ENCODE data around the gene ADAM23. TPM values are rescaled to one million over a fixed set of nuclear protein-coding genes. Genes with fewer than 3 reads are reported as not detected.
A peak's percentile ranks its signal among the peaks of the same experiment; 100 is the strongest.

The ADAM23 gene
- total RNA-seq, 1 experiment from 2014 or later, result not detected

- Histone ChIP-seq H3K27me3 (ENCODE audit: low read length) (no peaks in the 10 kb centered on the region), H3K9me3 (ENCODE audit: low read length) (no peaks in the 10 kb centered on the region), H3K4me3 (ENCODE audit: low read length) (no peak overlapping the region), H3K9me2 (replicated peaks; ENCODE audit: insufficient read depth, low read length) (no peaks in the 10 kb centered on the region), H4K20me1 (ENCODE audit: insufficient read depth, low read depth, low read length) (no peaks in the 10 kb centered on the region), H3K9ac (ENCODE audit: low read length) (no peak overlapping the region), H3K79me2 (ENCODE audit: low read length) (no peaks in the 10 kb centered on the region), H3K27ac (ENCODE audit: low read length) (no peak overlapping the region), H3K36me3 (ENCODE audit: insufficient read depth, low read length) (no peaks in the 10 kb centered on the region), H2AFZ (ENCODE audit: low read length) (no peak overlapping the region), H3K4me2 (ENCODE audit: low read depth, low read length, poor library complexity, severe bottlenecking) (no peak overlapping the region), H3K4me1 (ENCODE audit: low read length) (no peaks in the 10 kb centered on the region)
- no peak for DNase-seq
These were observed 10.1 kb upstream of the ADAM23 start for GRCh38 chr2:206433190-206433589.

- Histone ChIP-seq H3K9me2 (replicated peaks; ENCODE audit: insufficient read depth, low read length) (no peaks in the 10 kb centered on the region), H3K9ac (ENCODE audit: low read length) (no peak overlapping the region), H3K4me2 (ENCODE audit: low read depth, low read length, poor library complexity, severe bottlenecking) (no peak overlapping the region), H3K79me2 (ENCODE audit: low read length) (no peaks in the 10 kb centered on the region), H4K20me1 (ENCODE audit: insufficient read depth, low read depth, low read length) (no peaks in the 10 kb centered on the region), H3K27ac (ENCODE audit: low read length) (no peak overlapping the region), H3K4me1 (ENCODE audit: low read length) (no peaks in the 10 kb centered on the region), H3K36me3 (ENCODE audit: insufficient read depth, low read length) (no peaks in the 10 kb centered on the region), H3K9me3 (ENCODE audit: low read length) (no peaks in the 10 kb centered on the region), H3K27me3 (ENCODE audit: low read length) (no peaks in the 10 kb centered on the region), H2AFZ (ENCODE audit: low read length) (no peak overlapping the region), H3K4me3 (ENCODE audit: low read length) (no peak overlapping the region)
- DNase-seq, result no peak
These were observed 9.6 kb upstream of the ADAM23 start for GRCh38 chr2:206433686-206434085.

- Histone ChIP-seq H2AFZ (ENCODE audit: low read length) (no peak overlapping the region), H3K9ac (ENCODE audit: low read length) (no peak overlapping the region), H3K27me3 (ENCODE audit: low read length) (no peaks in the 10 kb centered on the region), H3K27ac (ENCODE audit: low read length) (no peak overlapping the region), H3K36me3 (ENCODE audit: insufficient read depth, low read length) (no peaks in the 10 kb centered on the region), H3K79me2 (ENCODE audit: low read length) (no peaks in the 10 kb centered on the region), H3K9me2 (replicated peaks; ENCODE audit: insufficient read depth, low read length) (no peaks in the 10 kb centered on the region), H3K4me1 (ENCODE audit: low read length) (no peaks in the 10 kb centered on the region), H3K9me3 (ENCODE audit: low read length) (no peaks in the 10 kb centered on the region), H3K4me2 (ENCODE audit: low read depth, low read length, poor library complexity, severe bottlenecking) (no peak overlapping the region), H4K20me1 (ENCODE audit: insufficient read depth, low read depth, low read length) (no peaks in the 10 kb centered on the region), H3K4me3 (ENCODE audit: low read length) (no peak overlapping the region)
- DNase-seq, result no peak
These were observed 7.6 kb upstream of the ADAM23 start for GRCh38 chr2:206435742-206436141.

- H4K20me1 ChIP-seq (ENCODE audit: insufficient read depth, low read depth, low read length), result no peaks in the 10 kb centered on the region
- no peak for DNase-seq
- H2AFZ ChIP-seq (ENCODE audit: low read length), result no peak overlapping the region
- no peaks in the 10 kb centered on the region for H3K79me2 ChIP-seq (ENCODE audit: low read length)
- peaks cover 11% of the 10 kb centered on the region for H3K4me1 ChIP-seq (ENCODE audit: low read length)
- H3K9me2 ChIP-seq (replicated peaks; ENCODE audit: insufficient read depth, low read length), result no peaks in the 10 kb centered on the region
- no peak overlapping the region for H3K4me3 ChIP-seq (ENCODE audit: low read length)
- H3K9ac ChIP-seq (ENCODE audit: low read length), result no peak overlapping the region
- H3K4me2 ChIP-seq (ENCODE audit: low read depth, low read length, poor library complexity, severe bottlenecking), result no peak overlapping the region
- H3K27me3 ChIP-seq (ENCODE audit: low read length), result no peaks in the 10 kb centered on the region
- no peaks in the 10 kb centered on the region for H3K9me3 ChIP-seq (ENCODE audit: low read length)
- H3K36me3 ChIP-seq (ENCODE audit: insufficient read depth, low read length), result no peaks in the 10 kb centered on the region
- H3K27ac ChIP-seq (ENCODE audit: low read length), result no peak overlapping the region
These were observed 5.1 kb upstream of the ADAM23 start for GRCh38 chr2:206438196-206438724.

- H3K9ac ChIP-seq (ENCODE audit: low read length), result peak overlapping the region; percentile 69
- no peak overlapping the region for H3K27ac ChIP-seq (ENCODE audit: low read length)
- H3K4me1 ChIP-seq (ENCODE audit: low read length), result peaks cover 11% of the 10 kb centered on the region
- H3K36me3 ChIP-seq (ENCODE audit: insufficient read depth, low read length), result no peaks in the 10 kb centered on the region
- peak overlapping the region; percentile 97 for H3K4me2 ChIP-seq (ENCODE audit: low read depth, low read length, poor library complexity, severe bottlenecking)
- no peaks in the 10 kb centered on the region for H3K9me2 ChIP-seq (replicated peaks; ENCODE audit: insufficient read depth, low read length)
- H2AFZ ChIP-seq (ENCODE audit: low read length), result peak overlapping the region; percentile 85
- no peaks in the 10 kb centered on the region for H3K9me3 ChIP-seq (ENCODE audit: low read length)
- no peaks in the 10 kb centered on the region for H3K79me2 ChIP-seq (ENCODE audit: low read length)
- no peak for DNase-seq
- H3K27me3 ChIP-seq (ENCODE audit: low read length), result 0 out of 2 replicates have a peak, but pooled peaks cover 2% of the 10 kb centered on the region
- H3K4me3 ChIP-seq (ENCODE audit: low read length), result peak overlapping the region; percentile 77
- H4K20me1 ChIP-seq (ENCODE audit: insufficient read depth, low read depth, low read length), result 0 out of 2 replicates have a peak, but pooled peaks cover 4% of the 10 kb centered on the region
These were observed 879 bp upstream of the ADAM23 start for GRCh38 chr2:206442474-206442832.

- Histone ChIP-seq H2AFZ (ENCODE audit: low read length) (no peak overlapping the region), H3K4me1 (ENCODE audit: low read length) (peaks cover 11% of the 10 kb centered on the region), H3K9me3 (ENCODE audit: low read length) (no peaks in the 10 kb centered on the region), H3K27me3 (ENCODE audit: low read length) (0 out of 2 replicates have a peak, but pooled peaks cover 2% of the 10 kb centered on the region), H4K20me1 (ENCODE audit: insufficient read depth, low read depth, low read length) (0 out of 2 replicates have a peak, but pooled peaks cover 4% of the 10 kb centered on the region), H3K4me3 (ENCODE audit: low read length) (peak overlapping the region; percentile 77; the same call in 1 of the 2 replicates), H3K9ac (ENCODE audit: low read length) (peak overlapping the region; percentile 32; the same call in 1 of the 2 replicates), H3K27ac (ENCODE audit: low read length) (no peak overlapping the region), H3K9me2 (replicated peaks; ENCODE audit: insufficient read depth, low read length) (no peaks in the 10 kb centered on the region), H3K79me2 (ENCODE audit: low read length) (no peaks in the 10 kb centered on the region), H3K36me3 (ENCODE audit: insufficient read depth, low read length) (no peaks in the 10 kb centered on the region), H3K4me2 (ENCODE audit: low read depth, low read length, poor library complexity, severe bottlenecking) (peak overlapping the region; percentile 97)
- no peak for DNase-seq
These were observed 599 bp downstream of the ADAM23 start for GRCh38 chr2:206443735-206444527.

- H3K4me1 ChIP-seq (ENCODE audit: low read length), result peaks cover 11% of the 10 kb centered on the region
- H2AFZ ChIP-seq (ENCODE audit: low read length), result no peak overlapping the region
These were observed 2.6 kb downstream of the ADAM23 start for GRCh38 chr2:206445948-206446347.

GRCh38 chr2:206452242-206452641 lies 8.9 kb downstream of the ADAM23 start:
- Histone ChIP-seq H3K4me2 (ENCODE audit: low read depth, low read length, poor library complexity, severe bottlenecking) (no peak overlapping the region), H3K4me3 (ENCODE audit: low read length) (no peak overlapping the region), H3K27ac (ENCODE audit: low read length) (no peak overlapping the region), H3K4me1 (ENCODE audit: low read length) (no peaks in the 10 kb centered on the region), H3K9ac (ENCODE audit: low read length) (no peak overlapping the region), H3K27me3 (ENCODE audit: low read length) (no peaks in the 10 kb centered on the region; the same call in 1 of the 2 replicates), H3K36me3 (ENCODE audit: insufficient read depth, low read length) (no peaks in the 10 kb centered on the region), H3K9me3 (ENCODE audit: low read length) (no peaks in the 10 kb centered on the region), H3K9me2 (replicated peaks; ENCODE audit: insufficient read depth, low read length) (no peaks in the 10 kb centered on the region), H3K79me2 (ENCODE audit: low read length) (no peaks in the 10 kb centered on the region), H4K20me1 (ENCODE audit: insufficient read depth, low read depth, low read length) (no peaks in the 10 kb centered on the region), H2AFZ (ENCODE audit: low read length) (no peak overlapping the region)
- DNase-seq, result no peak

More at GRCh38 chr2:206445948-206446347, 2.6 kb downstream of the ADAM23 start:
- Histone ChIP-seq H3K27ac (ENCODE audit: low read length) (no peak overlapping the region), H3K36me3 (ENCODE audit: insufficient read depth, low read length) (no peaks in the 10 kb centered on the region), H3K4me2 (ENCODE audit: low read depth, low read length, poor library complexity, severe bottlenecking) (no peak overlapping the region), H3K9ac (ENCODE audit: low read length) (no peak overlapping the region), H4K20me1 (ENCODE audit: insufficient read depth, low read depth, low read length) (0 out of 2 replicates have a peak, but pooled peaks cover 4% of the 10 kb centered on the region), H3K9me3 (ENCODE audit: low read length) (no peaks in the 10 kb centered on the region), H3K79me2 (ENCODE audit: low read length) (no peaks in the 10 kb centered on the region), H3K27me3 (ENCODE audit: low read length) (0 out of 2 replicates have a peak, but pooled peaks cover 2% of the 10 kb centered on the region), H3K9me2 (replicated peaks; ENCODE audit: insufficient read depth, low read length) (no peaks in the 10 kb centered on the region), H3K4me3 (ENCODE audit: low read length) (no peak overlapping the region)
- no peak for DNase-seq
